GM18502 (cell line): ENCODE measurements around the gene SORCS2.

ENCODE experiments used
- ATAC-seq: cut with Tn5 transposase; IDR thresholded peaks from one replicate; pipeline ENCODE4 v1.9.1; 2021; ENCODE audit warnings: mild to moderate bottlenecking; ENCODE audit not compliant: unreplicated experiment, poor library complexity

Gene SORCS2

DNA sequence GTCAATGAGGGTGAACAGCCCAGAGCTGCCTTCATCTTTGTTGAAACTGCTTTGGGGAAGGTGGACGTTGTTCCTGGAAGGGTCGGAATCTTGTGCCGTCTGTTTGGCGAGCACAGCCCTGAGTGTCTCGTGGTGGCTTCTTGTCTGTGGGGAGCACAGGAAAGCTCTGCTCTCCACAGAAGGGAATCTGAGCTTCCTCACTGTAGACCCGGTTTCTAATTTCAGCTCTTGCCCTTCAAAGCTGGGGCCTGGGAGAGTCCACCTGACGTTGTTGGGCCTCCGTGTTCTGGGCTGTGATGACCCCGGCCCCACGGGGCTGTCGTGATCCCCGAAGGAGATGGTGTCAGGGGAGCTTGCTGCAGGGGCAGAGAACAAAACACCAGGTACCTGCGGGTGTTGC lies 47.5 kb downstream of the SORCS2 start:
- no peak for ATAC-seq

DNA sequence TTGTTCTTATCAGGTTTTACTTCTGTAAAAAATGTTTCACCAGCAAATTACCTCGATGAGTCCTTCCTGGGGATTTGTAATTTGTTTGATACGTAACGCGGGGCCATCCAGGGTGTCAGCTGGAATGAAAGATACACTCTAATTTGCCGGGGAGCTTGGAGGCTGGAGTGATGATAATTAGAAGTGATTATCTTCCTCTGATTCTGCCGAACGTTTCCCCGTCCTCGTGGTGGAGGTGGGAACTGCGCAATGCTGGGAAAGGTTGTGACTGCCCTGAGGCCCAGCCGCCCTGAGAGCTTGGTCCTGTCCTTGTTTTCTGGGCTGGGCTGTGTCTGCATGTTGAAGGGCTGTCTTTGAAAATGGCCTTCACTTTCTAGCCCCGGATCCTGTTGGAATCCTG lies 48.0 kb downstream of the SORCS2 start:
- ATAC-seq: no peak

DNA sequence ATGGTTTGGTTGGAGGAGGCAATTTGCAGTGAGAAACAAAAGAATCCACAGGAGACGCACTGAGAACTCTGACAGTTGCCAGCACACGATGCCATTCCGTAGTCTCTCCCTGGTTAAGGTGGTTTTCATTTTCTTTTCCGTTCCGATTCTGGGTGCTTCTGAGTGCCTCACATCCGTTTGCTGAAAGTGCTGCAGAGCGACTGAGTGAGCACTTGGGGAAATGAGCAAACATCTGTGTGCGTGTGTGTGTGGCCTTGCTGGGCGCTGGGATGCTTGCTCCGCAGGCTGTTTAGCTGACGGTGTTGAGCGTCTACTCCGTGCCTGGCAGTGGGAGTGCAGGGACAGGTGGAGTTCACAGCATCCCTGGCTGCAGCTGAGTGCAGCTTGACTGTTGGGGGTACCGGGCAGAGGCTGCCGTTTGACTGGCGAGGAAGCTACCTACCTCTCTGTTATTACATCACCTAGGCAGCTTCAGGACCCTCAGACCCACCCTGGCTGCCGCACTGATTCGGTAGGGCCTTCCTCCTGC lies 49.3 kb downstream of the SORCS2 start:
- no peak for ATAC-seq

DNA sequence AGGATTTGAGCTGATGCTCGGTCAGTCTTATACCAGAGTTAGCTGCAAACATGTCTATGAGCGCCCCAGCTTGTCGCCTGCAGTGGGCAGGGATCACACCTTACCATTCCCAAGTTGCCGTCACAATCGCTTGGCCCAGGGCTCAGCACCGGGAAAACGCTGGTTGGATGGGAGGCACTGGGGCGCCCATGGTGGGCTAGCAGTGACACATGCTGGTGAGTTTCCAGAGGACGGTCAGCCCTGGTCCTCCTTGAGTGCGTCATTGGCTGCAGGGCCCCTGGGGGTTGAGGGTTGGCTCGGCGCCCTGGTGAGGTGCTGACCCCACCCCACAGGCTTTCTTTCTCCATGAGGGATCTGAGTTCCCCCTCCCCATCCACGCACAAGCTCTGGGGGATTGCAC lies 50.4 kb downstream of the SORCS2 start:
- ATAC-seq: no peak

DNA sequence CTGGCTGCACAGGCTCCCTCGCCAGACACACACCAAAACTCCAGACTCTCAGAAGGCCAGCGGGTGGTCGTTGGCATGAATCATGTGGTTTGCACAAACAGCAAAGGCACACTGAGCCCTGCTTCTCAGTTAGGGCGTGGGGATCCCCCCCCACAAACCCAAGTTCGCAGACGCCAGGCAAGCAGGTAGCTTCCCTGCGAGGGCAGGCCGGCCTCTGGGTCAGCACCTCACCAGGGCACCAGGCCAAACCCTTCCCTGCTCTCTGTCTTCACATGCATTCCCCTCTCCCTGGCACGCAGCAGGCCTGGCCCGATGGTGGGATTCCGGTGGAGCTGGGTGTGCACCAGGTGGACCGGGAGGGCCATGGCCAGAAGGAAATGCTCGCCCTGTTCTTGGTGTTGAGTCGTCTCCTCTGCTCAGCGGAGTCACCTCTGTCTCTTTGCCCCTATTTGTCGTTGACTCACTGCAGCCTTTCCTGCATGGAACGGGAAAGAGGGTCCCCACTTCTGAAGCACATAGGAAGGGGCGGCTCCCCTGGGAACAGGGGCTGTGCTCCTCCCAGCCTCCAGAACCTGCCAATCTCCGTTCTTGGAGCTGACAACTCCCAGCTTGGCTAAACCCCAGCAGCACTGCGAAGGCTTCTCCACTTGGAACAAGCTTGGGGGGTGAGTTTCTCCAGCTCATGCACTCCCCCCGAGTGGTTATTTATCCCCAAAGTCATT lies 51.4 kb downstream of the SORCS2 start:
- no peak for ATAC-seq

DNA sequence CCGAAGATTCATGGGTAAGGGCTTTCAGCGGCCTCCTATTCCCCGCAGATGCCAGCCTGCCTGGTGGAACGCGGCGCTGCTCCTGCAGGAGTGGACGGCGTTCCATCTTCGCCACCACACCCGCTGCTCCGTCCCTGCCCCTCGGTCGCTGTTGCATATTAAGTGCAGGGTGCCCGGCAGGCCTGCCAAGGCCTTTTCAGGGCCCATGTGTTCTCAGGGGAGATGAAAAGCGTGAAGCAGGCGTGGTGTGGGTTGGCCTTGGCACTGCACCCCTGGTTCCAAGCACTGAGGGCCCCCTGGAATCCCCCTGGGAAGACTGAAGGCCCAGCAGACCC lies 52.0 kb downstream of the SORCS2 start:
- no peak for ATAC-seq

DNA sequence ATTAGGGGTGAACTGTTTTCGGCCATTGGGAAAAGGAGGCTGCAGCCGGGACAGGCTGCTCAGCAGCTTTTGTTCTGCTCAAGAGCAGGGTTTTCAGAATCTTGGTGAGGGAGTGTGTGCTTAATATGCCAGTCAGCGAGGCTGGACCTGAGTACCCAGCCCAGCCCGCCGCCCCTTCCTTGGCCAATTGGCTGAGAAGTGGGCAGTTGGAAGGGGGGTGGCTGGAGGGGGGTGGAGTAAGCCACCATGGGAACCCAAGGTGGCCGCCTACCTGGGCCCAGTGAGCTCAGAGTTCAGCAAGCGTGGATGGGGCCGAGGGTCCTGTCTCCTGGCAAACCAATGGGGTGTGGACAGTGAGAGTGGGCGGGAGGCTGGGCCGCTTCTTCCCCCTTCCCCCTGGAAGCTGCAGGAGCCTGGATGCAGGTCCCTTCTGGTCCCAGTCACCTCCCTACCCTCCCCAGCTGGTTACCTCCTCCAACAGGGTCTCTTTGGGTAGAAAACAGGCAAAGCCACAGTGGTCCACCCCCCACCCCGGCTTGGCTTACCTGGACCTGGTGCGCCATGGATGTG lies 52.5 kb downstream of the SORCS2 start:
- ATAC-seq: no peak

DNA sequence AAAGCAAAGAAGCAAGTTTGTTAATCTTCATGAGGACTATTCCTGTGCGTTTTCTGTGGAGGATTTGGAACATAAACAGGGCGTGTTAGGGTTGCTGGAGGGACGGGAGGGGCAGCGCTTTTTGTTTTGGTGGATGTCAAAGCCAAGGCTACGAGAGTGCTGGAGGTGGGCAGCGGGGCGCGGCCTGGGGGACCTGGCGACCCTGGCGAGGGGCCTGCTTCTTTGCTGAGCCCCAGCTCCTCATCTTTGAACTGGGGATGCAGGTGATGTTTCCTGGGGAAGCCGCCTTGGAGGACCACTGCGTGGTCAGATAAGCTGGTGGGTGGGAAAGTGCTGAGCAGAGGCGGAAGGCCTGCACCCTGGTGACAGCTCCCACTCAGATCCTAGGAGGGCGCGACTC lies 55.2 kb downstream of the SORCS2 start:
- no peak for ATAC-seq

DNA sequence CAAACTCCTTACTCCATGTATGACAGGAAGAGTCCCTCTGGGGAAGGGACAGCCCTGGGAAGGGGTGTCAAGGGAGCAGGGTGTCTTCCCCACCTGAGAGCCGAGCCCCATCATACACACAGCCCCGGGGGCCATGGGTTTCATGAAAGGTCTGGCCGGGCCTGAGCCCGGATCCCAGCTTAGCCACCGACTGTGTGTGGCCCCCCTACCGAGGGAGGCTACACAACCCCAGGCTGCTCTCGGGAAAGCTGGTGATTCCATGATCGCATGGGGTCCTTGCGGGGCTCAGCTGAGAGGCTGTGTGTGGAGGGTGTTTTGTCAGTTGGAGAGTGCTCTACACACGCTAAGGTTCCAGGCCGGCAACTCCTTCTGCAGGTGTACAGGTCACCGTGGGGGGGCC lies 55.6 kb downstream of the SORCS2 start:
- ATAC-seq: no peak

DNA sequence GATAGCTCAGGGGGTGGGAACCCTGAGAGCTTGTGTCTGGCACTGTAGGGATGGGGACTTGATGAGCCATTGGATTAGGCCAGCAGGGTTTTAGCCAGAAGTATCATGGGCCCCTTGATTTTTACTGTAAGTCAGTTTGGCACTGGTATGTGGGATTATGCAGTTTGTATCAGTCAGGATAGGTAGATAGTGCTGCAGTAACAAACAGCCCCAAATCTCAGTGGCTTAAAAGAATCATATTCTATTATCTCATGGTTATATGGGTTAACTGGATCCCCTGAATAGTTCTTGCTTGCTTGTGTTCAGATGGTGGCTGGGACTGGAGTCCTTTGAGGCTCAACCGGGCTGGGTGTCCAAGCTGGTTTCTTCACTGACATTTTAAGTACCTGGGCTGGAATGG lies 56.5 kb downstream of the SORCS2 start:
- no peak for ATAC-seq

DNA sequence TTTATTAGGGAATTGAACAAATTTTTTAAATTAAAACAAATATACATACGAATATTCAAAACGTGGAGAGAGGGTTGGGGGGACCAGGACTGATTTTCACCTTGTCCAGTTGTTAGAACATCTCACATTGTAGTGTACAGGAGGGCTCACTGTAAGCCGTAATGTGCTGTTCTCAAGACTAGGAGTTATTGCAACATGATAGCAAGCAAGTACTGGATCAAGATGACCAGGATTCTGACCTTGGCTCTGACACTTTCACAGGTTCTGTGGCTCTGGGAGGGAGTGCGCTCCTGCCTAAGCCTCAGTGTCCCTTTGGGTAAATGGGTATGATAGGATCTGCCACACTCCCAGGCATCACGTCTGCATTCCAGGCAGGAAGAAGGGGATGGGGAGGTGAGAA lies 59.0 kb downstream of the SORCS2 start:
- ATAC-seq: no peak

DNA sequence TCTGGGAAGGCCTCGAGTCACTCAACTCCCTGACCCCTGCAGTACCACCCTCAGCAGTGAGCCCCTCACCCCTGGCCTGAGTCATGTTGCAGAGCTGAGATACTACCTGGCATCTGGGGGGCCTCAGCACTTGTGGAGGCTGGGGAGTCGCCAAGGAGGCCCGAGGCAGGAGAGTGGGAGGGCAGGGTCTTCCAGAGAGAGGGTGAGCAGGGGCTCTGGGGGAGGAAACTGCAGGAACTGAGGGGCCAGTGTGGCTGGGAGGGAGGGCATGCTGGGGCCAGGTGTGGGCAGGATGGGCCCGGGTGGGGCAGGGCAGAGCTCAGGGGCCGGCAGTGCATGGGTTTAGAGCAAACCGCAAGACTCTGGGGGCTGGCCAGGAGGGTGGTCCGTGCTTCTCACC lies 59.7 kb downstream of the SORCS2 start:
- ATAC-seq: no peak

DNA sequence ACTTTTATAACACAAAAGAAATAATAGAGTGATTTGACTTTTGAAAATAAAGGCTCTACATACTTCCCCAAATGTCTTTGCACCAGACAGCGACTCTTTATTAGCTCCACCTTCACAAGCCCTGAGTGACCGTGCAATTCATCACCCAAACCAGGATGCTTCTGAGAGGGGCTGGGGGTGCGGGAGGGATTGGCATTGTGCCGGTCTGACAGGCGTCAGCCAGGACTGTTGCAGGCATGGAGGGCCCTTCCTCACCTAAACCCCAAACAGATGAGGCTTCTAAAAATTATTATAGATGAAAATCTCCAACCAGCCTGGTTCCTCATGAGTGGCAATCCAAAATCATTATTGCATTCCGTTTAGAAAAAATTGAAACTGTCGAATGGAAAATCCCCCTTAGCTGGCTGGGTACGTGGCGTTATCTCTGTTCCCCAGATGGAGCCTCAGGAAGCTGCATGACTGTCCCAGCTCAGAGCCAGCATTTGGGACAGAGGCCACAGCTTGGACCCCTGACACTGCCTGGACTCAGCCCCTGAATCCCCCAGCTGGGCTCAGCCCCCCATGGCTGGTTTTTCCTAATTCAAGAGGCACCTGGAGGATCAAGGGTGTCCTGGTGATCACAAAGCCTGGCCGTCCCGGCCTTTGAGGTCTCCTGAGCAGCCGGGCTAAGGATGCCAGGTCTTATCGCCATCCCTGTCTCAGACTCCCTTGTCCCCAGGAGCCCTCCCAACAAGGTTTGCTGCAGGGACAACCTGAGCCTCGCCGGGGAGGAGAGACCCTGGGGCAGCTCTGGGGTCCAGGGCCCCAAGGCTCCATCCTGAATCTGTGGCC lies 60.4 kb downstream of the SORCS2 start:
- ATAC-seq: no peak

DNA sequence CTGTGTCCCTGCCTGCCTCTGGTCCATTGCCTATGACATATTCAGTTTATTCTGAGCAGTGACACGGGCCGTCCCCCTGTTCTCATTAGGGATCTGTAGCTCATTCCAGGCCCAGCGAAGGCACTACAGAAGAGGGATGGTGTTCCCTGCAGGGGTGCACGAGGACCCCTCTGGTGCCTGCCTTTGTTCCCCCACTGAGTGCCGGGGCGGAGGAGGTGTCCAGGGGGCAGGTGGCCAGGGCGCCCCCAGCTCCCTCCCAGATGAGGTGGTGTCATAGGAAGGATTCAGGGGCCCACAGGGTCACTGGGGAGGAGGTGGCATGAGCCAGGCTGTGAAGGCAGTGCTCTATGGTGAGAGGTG lies 61.0 kb downstream of the SORCS2 start:
- no peak for ATAC-seq

DNA sequence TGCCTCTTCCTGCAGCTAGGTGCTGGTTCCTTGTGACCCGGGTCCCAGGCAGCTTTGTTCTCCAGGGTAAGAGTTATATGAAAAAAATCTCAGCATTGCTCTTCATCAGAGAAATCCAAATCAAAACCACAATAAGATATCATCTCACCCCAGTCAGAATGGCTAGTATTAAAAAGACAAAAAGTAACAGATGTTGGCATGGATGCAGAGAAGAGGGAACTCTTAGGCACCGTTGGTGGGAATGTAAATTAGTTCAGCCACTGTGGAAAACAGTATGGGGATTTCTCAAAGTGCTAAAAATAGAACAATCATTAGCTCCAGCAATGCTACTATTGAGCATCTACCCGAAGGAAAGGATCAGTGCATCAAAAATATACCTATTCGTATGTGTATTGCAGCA lies 61.5 kb downstream of the SORCS2 start:
- ATAC-seq: no peak

DNA sequence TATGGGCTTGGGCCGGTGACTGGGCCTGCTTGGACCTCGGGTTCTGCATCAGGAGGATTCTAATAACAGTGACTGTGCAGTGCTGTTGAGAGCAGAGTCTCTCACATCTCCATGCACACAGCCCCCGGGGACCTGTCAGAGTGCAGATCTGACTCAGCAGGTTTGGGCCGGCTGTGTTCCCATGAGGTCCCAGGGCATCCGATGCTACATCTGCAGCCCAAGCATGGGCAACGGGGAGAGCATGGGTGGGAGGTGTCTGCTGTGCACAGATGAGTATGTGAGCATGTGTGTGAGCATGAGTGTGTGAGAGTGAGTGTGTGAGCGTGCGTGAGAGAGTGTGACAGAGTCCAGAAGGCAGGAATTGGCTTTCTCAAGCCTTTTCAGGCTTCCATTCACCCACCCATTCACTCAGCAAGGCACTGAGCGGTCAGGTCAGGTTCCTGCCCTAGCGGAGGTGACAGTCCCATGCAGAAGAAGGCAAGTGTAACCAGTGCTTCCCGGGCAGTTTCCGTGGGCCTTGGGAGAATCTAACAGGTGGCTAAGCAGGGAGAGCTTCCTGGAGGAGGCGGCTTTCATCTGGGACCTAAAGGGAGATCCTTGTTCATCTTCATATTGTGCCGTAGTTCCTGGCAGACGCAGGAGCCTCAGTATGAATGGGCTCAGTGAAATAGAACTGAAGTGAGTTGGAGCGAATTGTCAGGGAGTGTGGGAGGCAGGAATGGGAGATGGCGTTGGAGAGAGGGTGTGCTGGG lies 62.6 kb downstream of the SORCS2 start:
- ATAC-seq: peak; percentile 92

DNA sequence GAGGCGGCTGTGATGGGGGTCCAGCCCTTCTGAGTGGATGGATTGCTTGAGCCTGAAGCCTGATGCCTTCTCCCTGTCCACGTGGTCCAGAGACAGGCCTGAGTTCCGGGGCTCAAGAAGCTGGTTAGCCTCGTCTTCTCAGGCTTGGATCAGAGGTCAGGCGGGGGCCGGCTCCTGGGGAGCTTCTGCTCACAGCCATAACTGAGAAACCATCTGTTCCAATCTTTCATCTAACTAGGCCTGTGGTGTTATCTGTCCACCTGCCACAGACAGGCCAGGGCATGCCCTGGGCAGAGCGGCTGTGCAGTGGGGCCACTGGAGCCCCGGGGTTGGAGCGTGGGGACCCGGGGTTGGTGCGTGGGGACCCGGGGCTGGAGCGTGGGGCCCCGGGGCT lies 63.1 kb downstream of the SORCS2 start:
- ATAC-seq: no peak

DNA sequence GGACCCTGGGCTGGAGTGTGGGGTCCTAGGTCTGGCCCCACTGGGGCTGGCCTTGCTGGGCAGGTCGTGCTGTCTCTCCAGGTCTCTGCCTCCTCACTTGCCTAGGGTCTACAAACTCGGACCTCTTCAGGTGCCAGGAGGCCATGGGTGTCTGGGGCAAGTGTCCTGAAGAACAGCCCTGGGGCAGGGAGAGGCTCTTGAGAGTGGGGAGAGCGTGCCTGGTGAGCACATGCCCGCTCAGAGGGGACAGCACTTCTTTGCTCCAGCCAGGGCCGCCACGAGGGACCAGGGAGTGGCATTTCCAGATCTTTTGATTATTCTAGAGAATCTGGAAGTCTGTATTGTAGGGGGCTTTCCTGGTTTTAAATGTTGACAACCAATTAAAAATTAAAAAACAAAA lies 63.7 kb downstream of the SORCS2 start:
- no peak for ATAC-seq

DNA sequence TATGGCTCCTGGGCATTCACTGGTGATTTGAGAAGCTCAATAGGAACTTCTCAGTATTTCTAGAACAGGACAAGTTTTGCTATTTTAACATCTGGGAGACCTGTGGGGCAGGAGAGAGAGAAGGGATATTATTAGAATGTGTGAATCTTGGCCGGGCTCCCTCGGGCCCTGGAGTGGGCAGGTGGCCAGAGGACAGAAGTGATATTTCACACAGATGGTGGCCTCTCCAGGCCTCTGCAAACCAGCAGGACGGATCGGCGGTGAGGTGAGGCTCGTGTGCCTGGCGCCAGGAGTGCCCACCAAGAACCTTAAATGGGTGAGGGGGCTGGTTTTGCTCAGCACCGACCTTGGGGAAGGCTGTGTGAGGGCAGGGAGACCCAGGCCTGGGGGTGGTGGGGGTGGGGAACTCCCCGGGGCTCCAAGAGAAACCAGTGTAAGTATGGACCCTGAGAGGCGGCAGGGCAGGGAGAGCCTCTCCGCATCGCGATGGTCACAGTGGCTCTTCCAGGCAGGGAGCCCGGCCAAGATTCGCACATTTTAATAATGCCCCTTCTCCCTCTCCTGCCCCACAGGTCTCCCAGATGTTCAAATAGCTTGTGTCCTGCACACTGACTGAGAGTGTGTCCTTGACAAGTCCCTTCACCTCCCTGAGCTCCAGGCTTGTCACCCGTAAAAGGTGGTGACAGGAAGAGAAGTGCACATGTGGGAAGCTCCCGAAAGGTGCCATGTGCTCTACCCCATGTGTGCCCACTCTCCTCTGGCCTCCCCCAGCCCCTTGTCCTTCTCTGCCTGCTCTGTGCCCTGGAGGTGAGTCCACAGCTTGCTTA lies 64.9 kb downstream of the SORCS2 start:
- ATAC-seq: no peak

DNA sequence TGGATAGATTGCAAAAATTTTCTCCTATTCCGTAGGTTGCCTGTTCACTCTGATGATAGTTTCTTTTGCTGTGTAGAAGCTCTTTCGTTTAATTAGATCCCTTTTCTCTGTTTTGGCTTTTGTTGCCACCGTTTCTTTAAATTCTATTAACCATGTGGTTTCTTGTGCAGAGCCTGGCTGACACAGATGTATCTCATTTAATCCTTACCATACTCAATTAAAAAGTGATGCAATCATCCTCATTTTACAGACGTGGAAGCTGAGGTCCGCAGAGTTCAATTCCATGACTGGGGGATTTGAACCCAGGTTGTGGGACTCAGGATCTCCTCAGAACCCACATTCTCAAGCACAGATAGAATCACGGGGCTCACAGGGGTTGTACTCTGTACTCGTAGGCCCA lies 66.7 kb downstream of the SORCS2 start:
- no peak for ATAC-seq
